ENCODE data around the gene ELL. TPM values are rescaled to one million over a fixed set of nuclear protein-coding genes. Genes with fewer than 3 reads are reported as not detected.

The ELL gene
- total and polyA plus RNA-seq, 9 of the 15 experiments (the other 6 are each of a cell fraction or from before 2014, with no cell fraction given), result 0.24 to 22.5 (median 4.1) TPM

- TF ChIP-seq, protein P1, sequence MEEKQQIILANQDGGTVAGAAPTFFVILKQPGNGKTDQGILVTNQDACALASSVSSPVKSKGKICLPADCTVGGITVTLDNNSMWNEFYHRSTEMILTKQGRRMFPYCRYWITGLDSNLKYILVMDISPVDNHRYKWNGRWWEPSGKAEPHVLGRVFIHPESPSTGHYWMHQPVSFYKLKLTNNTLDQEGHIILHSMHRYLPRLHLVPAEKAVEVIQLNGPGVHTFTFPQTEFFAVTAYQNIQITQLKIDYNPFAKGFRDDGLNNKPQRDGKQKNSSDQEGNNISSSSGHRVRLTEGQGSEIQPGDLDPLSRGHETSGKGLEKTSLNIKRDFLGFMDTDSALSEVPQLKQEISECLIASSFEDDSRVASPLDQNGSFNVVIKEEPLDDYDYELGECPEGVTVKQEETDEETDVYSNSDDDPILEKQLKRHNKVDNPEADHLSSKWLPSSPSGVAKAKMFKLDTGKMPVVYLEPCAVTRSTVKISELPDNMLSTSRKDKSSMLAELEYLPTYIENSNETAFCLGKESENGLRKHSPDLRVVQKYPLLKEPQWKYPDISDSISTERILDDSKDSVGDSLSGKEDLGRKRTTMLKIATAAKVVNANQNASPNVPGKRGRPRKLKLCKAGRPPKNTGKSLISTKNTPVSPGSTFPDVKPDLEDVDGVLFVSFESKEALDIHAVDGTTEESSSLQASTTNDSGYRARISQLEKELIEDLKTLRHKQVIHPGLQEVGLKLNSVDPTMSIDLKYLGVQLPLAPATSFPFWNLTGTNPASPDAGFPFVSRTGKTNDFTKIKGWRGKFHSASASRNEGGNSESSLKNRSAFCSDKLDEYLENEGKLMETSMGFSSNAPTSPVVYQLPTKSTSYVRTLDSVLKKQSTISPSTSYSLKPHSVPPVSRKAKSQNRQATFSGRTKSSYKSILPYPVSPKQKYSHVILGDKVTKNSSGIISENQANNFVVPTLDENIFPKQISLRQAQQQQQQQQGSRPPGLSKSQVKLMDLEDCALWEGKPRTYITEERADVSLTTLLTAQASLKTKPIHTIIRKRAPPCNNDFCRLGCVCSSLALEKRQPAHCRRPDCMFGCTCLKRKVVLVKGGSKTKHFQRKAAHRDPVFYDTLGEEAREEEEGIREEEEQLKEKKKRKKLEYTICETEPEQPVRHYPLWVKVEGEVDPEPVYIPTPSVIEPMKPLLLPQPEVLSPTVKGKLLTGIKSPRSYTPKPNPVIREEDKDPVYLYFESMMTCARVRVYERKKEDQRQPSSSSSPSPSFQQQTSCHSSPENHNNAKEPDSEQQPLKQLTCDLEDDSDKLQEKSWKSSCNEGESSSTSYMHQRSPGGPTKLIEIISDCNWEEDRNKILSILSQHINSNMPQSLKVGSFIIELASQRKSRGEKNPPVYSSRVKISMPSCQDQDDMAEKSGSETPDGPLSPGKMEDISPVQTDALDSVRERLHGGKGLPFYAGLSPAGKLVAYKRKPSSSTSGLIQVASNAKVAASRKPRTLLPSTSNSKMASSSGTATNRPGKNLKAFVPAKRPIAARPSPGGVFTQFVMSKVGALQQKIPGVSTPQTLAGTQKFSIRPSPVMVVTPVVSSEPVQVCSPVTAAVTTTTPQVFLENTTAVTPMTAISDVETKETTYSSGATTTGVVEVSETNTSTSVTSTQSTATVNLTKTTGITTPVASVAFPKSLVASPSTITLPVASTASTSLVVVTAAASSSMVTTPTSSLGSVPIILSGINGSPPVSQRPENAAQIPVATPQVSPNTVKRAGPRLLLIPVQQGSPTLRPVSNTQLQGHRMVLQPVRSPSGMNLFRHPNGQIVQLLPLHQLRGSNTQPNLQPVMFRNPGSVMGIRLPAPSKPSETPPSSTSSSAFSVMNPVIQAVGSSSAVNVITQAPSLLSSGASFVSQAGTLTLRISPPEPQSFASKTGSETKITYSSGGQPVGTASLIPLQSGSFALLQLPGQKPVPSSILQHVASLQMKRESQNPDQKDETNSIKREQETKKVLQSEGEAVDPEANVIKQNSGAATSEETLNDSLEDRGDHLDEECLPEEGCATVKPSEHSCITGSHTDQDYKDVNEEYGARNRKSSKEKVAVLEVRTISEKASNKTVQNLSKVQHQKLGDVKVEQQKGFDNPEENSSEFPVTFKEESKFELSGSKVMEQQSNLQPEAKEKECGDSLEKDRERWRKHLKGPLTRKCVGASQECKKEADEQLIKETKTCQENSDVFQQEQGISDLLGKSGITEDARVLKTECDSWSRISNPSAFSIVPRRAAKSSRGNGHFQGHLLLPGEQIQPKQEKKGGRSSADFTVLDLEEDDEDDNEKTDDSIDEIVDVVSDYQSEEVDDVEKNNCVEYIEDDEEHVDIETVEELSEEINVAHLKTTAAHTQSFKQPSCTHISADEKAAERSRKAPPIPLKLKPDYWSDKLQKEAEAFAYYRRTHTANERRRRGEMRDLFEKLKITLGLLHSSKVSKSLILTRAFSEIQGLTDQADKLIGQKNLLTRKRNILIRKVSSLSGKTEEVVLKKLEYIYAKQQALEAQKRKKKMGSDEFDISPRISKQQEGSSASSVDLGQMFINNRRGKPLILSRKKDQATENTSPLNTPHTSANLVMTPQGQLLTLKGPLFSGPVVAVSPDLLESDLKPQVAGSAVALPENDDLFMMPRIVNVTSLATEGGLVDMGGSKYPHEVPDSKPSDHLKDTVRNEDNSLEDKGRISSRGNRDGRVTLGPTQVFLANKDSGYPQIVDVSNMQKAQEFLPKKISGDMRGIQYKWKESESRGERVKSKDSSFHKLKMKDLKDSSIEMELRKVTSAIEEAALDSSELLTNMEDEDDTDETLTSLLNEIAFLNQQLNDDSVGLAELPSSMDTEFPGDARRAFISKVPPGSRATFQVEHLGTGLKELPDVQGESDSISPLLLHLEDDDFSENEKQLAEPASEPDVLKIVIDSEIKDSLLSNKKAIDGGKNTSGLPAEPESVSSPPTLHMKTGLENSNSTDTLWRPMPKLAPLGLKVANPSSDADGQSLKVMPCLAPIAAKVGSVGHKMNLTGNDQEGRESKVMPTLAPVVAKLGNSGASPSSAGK (IDR thresholded peaks at IDR 0.05), result no peak
- TF ChIP-seq ARNT (IDR thresholded peaks at IDR 0.05) (0 out of 4 replicates have a peak, but pooled peaks of 1 of the 2 experiments have one; percentile 45), IFI16 (CRISPR knock-in tag; IDR thresholded peaks at IDR 0.05) (no peak), GATA2 (CRISPR knock-in tag; IDR thresholded peaks at IDR 0.05) (no peak), TAF7 (tag; IDR thresholded peaks at IDR 0.05) (no peak), NR1H2 (CRISPR knock-in tag; IDR thresholded peaks at IDR 0.05) (no peak), KDM2B (CRISPR knock-in tag; IDR thresholded peaks at IDR 0.05) (no peak), ZFP1 (CRISPR knock-in tag; IDR thresholded peaks at IDR 0.05) (no peak), MXI1 (IDR thresholded peaks at IDR 0.05; ENCODE audit: low read depth, low read length) (no peak), PKNOX1 (IDR thresholded peaks at IDR 0.05) (no peak), XRCC3 (IDR thresholded peaks at IDR 0.05) (no peak), ZNF589 (CRISPR knock-in tag; IDR thresholded peaks at IDR 0.05; ENCODE audit: low read depth) (no peak), MLLT1 (IDR thresholded peaks at IDR 0.05) (no peak), DMBX1 (CRISPR knock-in tag; IDR thresholded peaks at IDR 0.05; ENCODE audit: borderline replicate concordance) (no peak), SMARCA5 (IDR thresholded peaks at IDR 0.05) (peak; percentile 93), KLF16 (IDR thresholded peaks at IDR 0.05) (no peak)
Observed at GRCh38 chr19:18396471-18397241, 125.2 kb downstream of the ELL start (continued).
